ENCODE measurements around the gene OTULIN.

OTULIN gene

DNA sequence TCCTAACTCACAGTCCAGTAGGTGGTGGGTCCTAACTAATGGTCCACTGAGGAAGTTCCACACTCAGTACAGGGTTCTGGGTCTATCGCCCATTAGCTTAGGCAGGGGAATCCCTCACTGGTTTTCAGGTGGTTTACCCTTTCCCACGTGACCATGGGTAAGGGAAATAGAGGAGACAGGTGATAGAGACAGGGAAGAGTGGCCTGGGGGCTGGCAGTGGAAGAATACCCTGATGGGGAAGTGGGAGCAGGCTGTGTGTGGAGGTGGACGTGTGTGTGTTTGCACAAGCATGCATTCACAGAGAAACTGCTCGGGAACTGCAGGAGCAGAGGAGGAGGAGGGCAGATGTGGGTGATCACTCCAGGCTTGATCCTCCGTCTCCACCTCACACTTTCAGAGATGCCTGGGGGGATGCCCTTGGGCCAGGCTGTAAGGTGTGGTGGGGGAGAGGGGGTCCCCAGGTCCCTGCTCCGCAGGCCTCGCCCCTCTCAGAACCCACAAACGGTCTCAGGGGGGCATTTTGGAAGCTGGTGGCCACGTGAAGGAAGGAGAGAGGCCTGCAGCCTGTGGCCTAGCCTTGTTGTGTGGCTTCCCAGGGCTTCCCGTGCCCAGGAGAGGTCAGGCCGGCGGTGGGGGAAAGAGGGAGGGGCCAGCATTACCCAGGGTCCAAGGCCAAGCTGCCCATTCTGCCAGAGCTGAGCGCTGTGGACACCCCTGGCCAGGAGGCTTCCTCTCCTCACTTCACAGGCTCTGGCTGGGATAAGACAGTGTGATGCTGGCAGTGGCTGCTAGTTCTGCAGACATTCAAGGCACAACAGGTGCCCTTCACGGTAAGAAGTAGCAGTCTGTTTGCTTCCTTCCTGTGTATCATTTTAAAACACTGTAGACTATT lies 80.0 kb downstream of the OTULIN start:
- no peak for DNase-seq

- DNase-seq, result no peak
Observed at GRCh38 chr5:14745188-14745563, 80.7 kb downstream of the OTULIN start.

- no peak for DNase-seq
Observed at GRCh38 chr5:14745753-14746152, 81.2 kb downstream of the OTULIN start.

DNA sequence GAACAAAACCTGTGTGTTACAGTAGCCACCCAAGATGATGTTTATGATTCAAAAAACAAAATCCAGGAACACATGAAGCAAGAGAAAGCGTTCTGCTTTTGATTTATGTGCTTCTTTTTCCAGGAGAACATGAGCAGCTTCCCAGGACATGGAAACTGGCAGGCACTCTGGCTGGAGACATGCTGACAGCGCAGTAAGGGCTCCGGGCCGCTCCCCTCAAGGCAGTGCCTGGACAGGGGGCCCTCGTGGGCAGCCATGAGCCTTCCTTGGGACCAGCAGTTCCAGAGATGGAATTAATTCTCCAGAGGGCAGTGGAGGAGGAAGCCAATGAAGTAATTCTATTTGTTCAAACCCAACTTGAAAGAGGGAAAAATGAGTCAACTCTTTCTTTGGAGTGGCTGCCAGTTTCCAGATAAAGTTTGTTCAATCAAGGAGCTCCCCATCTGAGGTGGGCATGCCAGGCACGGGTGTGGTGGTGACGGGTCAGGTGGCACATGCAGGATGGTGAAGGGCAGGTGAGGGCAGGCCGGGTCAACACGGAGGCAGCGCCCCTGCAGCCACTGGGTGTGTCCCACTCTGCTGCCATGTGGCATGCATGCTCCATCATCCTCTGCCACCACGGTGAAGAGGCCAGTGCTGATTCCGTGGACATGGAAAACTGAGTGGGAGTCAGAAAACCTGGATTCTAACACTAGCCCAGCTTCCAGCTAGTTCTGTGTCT lies 83.8 kb downstream of the OTULIN start:
- DNase-seq, result no peak
